ENCODE data around the gene ACACB.

The ACACB gene

GRCh38 chr12:109222496-109222895, 106.1 kb downstream of the ACACB start:
- no peak for DNase-seq

- no peak for DNase-seq
These were observed 106.8 kb downstream of the ACACB start for GRCh38 chr12:109223211-109223610.

GRCh38 chr12:109223868-109224267, 107.5 kb downstream of the ACACB start:
- no peak for DNase-seq

- no peak for DNase-seq
These were observed 112.3 kb downstream of the ACACB start for GRCh38 chr12:109228664-109229063.

- no peak for DNase-seq
These were observed 113.8 kb downstream of the ACACB start for GRCh38 chr12:109230193-109230592.

GRCh38 chr12:109232731-109233130, 116.3 kb downstream of the ACACB start:
- DNase-seq = no peak

- no peak for DNase-seq
These were observed 117.6 kb downstream of the ACACB start for GRCh38 chr12:109234012-109234411.

- DNase-seq = no peak
These were observed 119.9 kb downstream of the ACACB start for GRCh38 chr12:109236257-109236656.

- DNase-seq = no peak
These were observed 122.8 kb downstream of the ACACB start for GRCh38 chr12:109239179-109239578.

GRCh38 chr12:109239691-109240090, 123.3 kb downstream of the ACACB start:
- no peak for DNase-seq

GRCh38 chr12:109240365-109240764, 124.0 kb downstream of the ACACB start:
- no peak for DNase-seq

GRCh38 chr12:109241936-109242335, 125.5 kb downstream of the ACACB start:
- no peak for DNase-seq

GRCh38 chr12:109244073-109244472, 127.7 kb downstream of the ACACB start:
- DNase-seq = no peak

- DNase-seq = no peak
These were observed 129.8 kb downstream of the ACACB start for GRCh38 chr12:109246221-109246620.

GRCh38 chr12:109247831-109248654, 131.7 kb downstream of the ACACB start:
- no peak for DNase-seq

- no peak for DNase-seq
These were observed 134.1 kb downstream of the ACACB start for GRCh38 chr12:109250523-109250922.

GRCh38 chr12:109252799-109253198, 136.4 kb downstream of the ACACB start:
- DNase-seq = no peak

GRCh38 chr12:109253913-109254544, 137.6 kb downstream of the ACACB start:
- no peak for DNase-seq

GRCh38 chr12:109255377-109255776, 139.0 kb downstream of the ACACB start:
- DNase-seq = no peak

- no peak for DNase-seq
These were observed 139.6 kb downstream of the ACACB start for GRCh38 chr12:109256011-109256410.

GRCh38 chr12:109258201-109258600, 141.8 kb downstream of the ACACB start:
- no peak for DNase-seq

- DNase-seq = no peak
These were observed 142.5 kb downstream of the ACACB start for GRCh38 chr12:109258607-109259544.

- no peak for DNase-seq
These were observed 143.1 kb downstream of the ACACB start for GRCh38 chr12:109259545-109259895.

Data from activated CD8-positive, alpha-beta memory T cell treated with anti-CD3 and anti-CD28 coated beads for 24 hours (primary cell).